DMS53 (cell line): ENCODE results near the gene EXPH5.
A peak's percentile ranks its signal among the peaks of the same experiment; 100 is the strongest.
"Not testable (repeated sequence)": the region's sequence is repeated elsewhere in the genome, so short reads cannot be mapped to it uniquely, and the experiment has no call there.

Experiments used
- DNase-seq: peaks from one replicate; lab custom pipeline; 2025; lab: John Stamatoyannopoulos, UW

Gene EXPH5

GRCh38 chr11:108606070-108606469, 12.5 kb upstream of the EXPH5 start:
- no peak for DNase-seq

GRCh38 chr11:108602818-108603217, 9.2 kb upstream of the EXPH5 start:
- peak; percentile 30 for DNase-seq

- DNase-seq: no peak
Measured at GRCh38 chr11:108601150-108601549, 7.6 kb upstream of the EXPH5 start.

- no peak for DNase-seq
Measured at GRCh38 chr11:108599978-108600377, 6.4 kb upstream of the EXPH5 start.

GRCh38 chr11:108597736-108598355, 4.3 kb upstream of the EXPH5 start:
- DNase-seq: no peak

GRCh38 chr11:108596701-108597100, 3.1 kb upstream of the EXPH5 start:
- DNase-seq: no peak

- no peak for DNase-seq
Measured at GRCh38 chr11:108593923-108594434, 411 bp upstream of the EXPH5 start.

GRCh38 chr11:108592591-108593213, 866 bp downstream of the EXPH5 start:
- DNase-seq: peak; percentile 73

- no peak for DNase-seq
Measured at GRCh38 chr11:108591893-108592292, 1.7 kb downstream of the EXPH5 start.

- no peak for DNase-seq
Measured at GRCh38 chr11:108589136-108589535, 4.4 kb downstream of the EXPH5 start.

- no peak for DNase-seq
Measured at GRCh38 chr11:108588287-108588686, 5.3 kb downstream of the EXPH5 start.

- DNase-seq: no peak
Measured at GRCh38 chr11:108587109-108587508, 6.5 kb downstream of the EXPH5 start.

GRCh38 chr11:108586600-108586999, 7.0 kb downstream of the EXPH5 start:
- DNase-seq: peak; percentile 88

GRCh38 chr11:108586185-108586584, 7.4 kb downstream of the EXPH5 start:
- not testable (repeated sequence) for DNase-seq

GRCh38 chr11:108584973-108585372, 8.6 kb downstream of the EXPH5 start:
- peak; percentile 27 for DNase-seq

GRCh38 chr11:108580645-108581044, 12.9 kb downstream of the EXPH5 start:
- DNase-seq: no peak

- no peak for DNase-seq
Measured at GRCh38 chr11:108580043-108580442, 13.5 kb downstream of the EXPH5 start.

- no peak for DNase-seq
Measured at GRCh38 chr11:108576523-108576922, 17.0 kb downstream of the EXPH5 start.

GRCh38 chr11:108574675-108575074, 18.9 kb downstream of the EXPH5 start:
- no peak for DNase-seq

GRCh38 chr11:108571001-108571400, 22.6 kb downstream of the EXPH5 start:
- DNase-seq: no peak

GRCh38 chr11:108569896-108570295, 23.7 kb downstream of the EXPH5 start:
- no peak for DNase-seq

- no peak for DNase-seq
Measured at GRCh38 chr11:108568195-108568858, 25.2 kb downstream of the EXPH5 start.

GRCh38 chr11:108565653-108566052, 27.9 kb downstream of the EXPH5 start:
- DNase-seq: no peak
